SK-N-SH (cell line): ENCODE data around the gene LARGE1. TPM values are rescaled to one million over a fixed set of nuclear protein-coding genes. Genes with fewer than 3 reads are reported as not detected.

Source experiments
- CTCF ChIA-PET: fragments of 300-600, 350-600 bp; formaldehyde crosslinking; extraction: SDS; loops from one replicate; lab custom pipeline; 2021; lab: Yijun Ruan, JAX
- POLR2A ChIA-PET: fragments of 350-600 bp; sonication (Branson Sonifier 250); formaldehyde crosslinking; extraction: SDS; loops from one replicate; lab custom pipeline; 2020; ENCODE audit warnings: antibody characterized with exemption, inconsistent platforms; lab: Yijun Ruan, JAX
- DNase-seq: peaks from one replicate; pipeline ENCODE4 v3.0.0; 2012
- H2AFZ ChIP-seq: fragments of 200-600 bp; sonication (generic); 2 replicates; pipeline ENCODE4 v1.8.1; 2016; ENCODE audit warnings: antibody characterized with exemption, mild to moderate bottlenecking, low read depth
- H3F3A ChIP-seq: fragments of 200-600 bp; sonication (generic); replicated peaks from 2 replicates; pipeline ENCODE3; 2016; ENCODE audit warnings: antibody characterized with exemption, mild to moderate bottlenecking; ENCODE audit not compliant: insufficient read depth
- H3K27ac ChIP-seq, 2 experiments: fragments of 200-500 bp in 1 of 2; fragments of 200-600 bp in 1 of 2; sonication (Bioruptor generic) in 1 of 2; sonication (generic), shearing (Covaris generic) in 1 of 2; 2 replicates each; pipeline versions ENCODE4 v1.5.1 to v1.6.1; 2014 to 2016; ENCODE audit warnings: low read depth in 2 of 2, inconsistent platforms in 1 of 2, low read length in 1 of 2, mild to moderate bottlenecking in 1 of 2, mixed read lengths in 1 of 2
- H3K27me3 ChIP-seq: fragments of 200-600 bp; sonication (generic), shearing (Covaris generic); 2 replicates; pipeline ENCODE4 v1.6.1; 2016; ENCODE audit warnings: mixed run types; ENCODE audit not compliant: insufficient read depth
- H3K36me3 ChIP-seq, 2 experiments: fragments of 200-500 bp in 1 of 2; fragments of 200-600 bp in 1 of 2; sonication (Bioruptor generic) in 1 of 2; sonication (generic) in 1 of 2; replicated peaks in 1 of 2; 2 replicates each; pipeline versions ENCODE3 to v1.5.1; 2014 to 2016; ENCODE audit warnings: low read length in 1 of 2, mild to moderate bottlenecking in 1 of 2; ENCODE audit not compliant: insufficient read depth in 2 of 2, control insufficient read depth in 1 of 2
- H3K4me1 ChIP-seq, 2 experiments: fragments of 200-500 bp in 1 of 2; fragments of 200-600 bp in 1 of 2; sonication (Bioruptor generic) in 1 of 2; sonication (generic), shearing (Covaris generic) in 1 of 2; 2 replicates each; pipeline versions ENCODE4 v1.5.1 to v1.6.1; 2014 to 2016; ENCODE audit warnings: low read depth in 1 of 2, low read length in 1 of 2, mixed run types in 1 of 2; ENCODE audit not compliant: insufficient read depth in 2 of 2, control insufficient read depth in 1 of 2
- H3K4me2 ChIP-seq: fragments of 200-600 bp; sonication (generic), shearing (Covaris generic); 2 replicates; pipeline ENCODE4 v1.6.1; 2017; ENCODE audit warnings: mixed run types
- H3K4me3 ChIP-seq, 2 experiments: fragments of 200-500 bp in 1 of 2; fragments of 200-600 bp in 1 of 2; sonication (Bioruptor generic) in 1 of 2; sonication (generic), shearing (Covaris generic) in 1 of 2; 2 replicates each; pipeline versions ENCODE4 v1.5.1 to v1.8.1; 2014 to 2016; ENCODE audit warnings: low read depth in 2 of 2, inconsistent platforms in 1 of 2, low read length in 1 of 2, mild to moderate bottlenecking in 1 of 2, mixed read lengths in 1 of 2, moderate library complexity in 1 of 2
- H3K79me2 ChIP-seq: fragments of 200-600 bp; sonication (generic); 2 replicates; pipeline ENCODE4 v1.8.1; 2017; ENCODE audit warnings: mild to moderate bottlenecking; ENCODE audit not compliant: insufficient read depth
- H3K9ac ChIP-seq: fragments of 200-600 bp; sonication (generic); 2 replicates; pipeline ENCODE4 v1.6.1; 2017; ENCODE audit warnings: mixed run types
- H3K9me2 ChIP-seq: fragments of 200-600 bp; sonication (generic); 2 replicates; pipeline ENCODE4 v1.6.1; 2017; ENCODE audit warnings: mixed run types
- H3K9me3 ChIP-seq: fragments of 200-600 bp; sonication (generic); 2 replicates; pipeline ENCODE4 v1.6.1; 2017; ENCODE audit warnings: mixed run types, mild to moderate bottlenecking, moderate library complexity
- H4K20me1 ChIP-seq: fragments of 200-600 bp; sonication (generic); 2 replicates; pipeline ENCODE4 v1.6.1; 2017; ENCODE audit warnings: mild to moderate bottlenecking, mixed run types; ENCODE audit not compliant: insufficient read depth
- CTCF ChIP-seq: fragments of 200-600 bp; sonication (generic); IDR thresholded peaks from 2 replicates; pipeline ENCODE4 v1.6.1; 2017; ENCODE audit warnings: antibody characterized with exemption, mild to moderate bottlenecking, moderate library complexity
- EZH2phosphoT487 ChIP-seq: fragments of 200-600 bp; sonication (generic); IDR thresholded peaks from 2 replicates; pipeline ENCODE4 v1.6.1; 2017; ENCODE audit warnings: low read depth, mixed run types, mild to moderate bottlenecking, antibody characterized with exemption, moderate library complexity, borderline replicate concordance
- FOSL2 ChIP-seq: IDR thresholded peaks from 2 replicates; pipeline ENCODE4 v1.4.0; 2012; ENCODE audit warnings: low read depth, mild to moderate bottlenecking, moderate library complexity, borderline replicate concordance
- FOXM1 ChIP-seq: IDR thresholded peaks from 2 replicates; pipeline ENCODE4 v1.4.0; 2012; ENCODE audit warnings: low read depth, mild to moderate bottlenecking
- GATA2 ChIP-seq: sonication (generic); formaldehyde crosslinking; IDR thresholded peaks from 2 replicates; pipeline ENCODE4 v1.5.0; 2020; ENCODE audit warnings: mild to moderate bottlenecking, missing genetic modification reagents
- IRF3 ChIP-seq: fragments of 150-350 bp; IDR thresholded peaks from 2 replicates; pipeline ENCODE4 v1.6.1; 2016; ENCODE audit warnings: mild to moderate bottlenecking, low read depth, low read length
- JUND ChIP-seq: IDR thresholded peaks from 2 replicates; pipeline ENCODE4 v1.4.0; 2012
- MAX ChIP-seq: IDR thresholded peaks from 2 replicates; pipeline ENCODE4 v1.4.0; 2012; ENCODE audit warnings: low read depth
- MEF2A ChIP-seq: IDR thresholded peaks from 2 replicates; pipeline ENCODE4 v1.4.0; 2012; ENCODE audit warnings: low read depth, borderline replicate concordance
- MXI1 ChIP-seq: IDR thresholded peaks from 2 replicates; pipeline ENCODE4 v1.6.1; 2012; ENCODE audit warnings: mild to moderate bottlenecking, low read depth, low read length, improper control_type of control experiment
- PBX3 ChIP-seq: IDR thresholded peaks from 2 replicates; pipeline ENCODE4; 2012
- RAD21 ChIP-seq: IDR thresholded peaks from 2 replicates; pipeline ENCODE4 v1.6.1; 2012; ENCODE audit warnings: mild to moderate bottlenecking, low read length
- REST ChIP-seq: IDR thresholded peaks from 2 replicates; pipeline ENCODE4 v1.6.1; 2012; ENCODE audit warnings: mild to moderate bottlenecking, low read depth, low read length, moderate library complexity
- RXRA ChIP-seq: IDR thresholded peaks from 2 replicates; pipeline ENCODE4 v1.4.0; 2012; ENCODE audit warnings: low read depth, mild to moderate bottlenecking, borderline replicate concordance
- SIN3A ChIP-seq: IDR thresholded peaks from 2 replicates; pipeline ENCODE4 v1.6.1; 2012; ENCODE audit warnings: low read depth, mild to moderate bottlenecking, low read length, moderate library complexity, borderline replicate concordance
- SMC3 ChIP-seq: IDR thresholded peaks from 2 replicates; pipeline ENCODE4 v1.6.1; 2012; ENCODE audit warnings: low read depth, low read length, improper control_type of control experiment
- TCF12 ChIP-seq: IDR thresholded peaks from 2 replicates; pipeline ENCODE4 v1.4.0; 2012
- ZBTB33 ChIP-seq: IDR thresholded peaks from 2 replicates; pipeline ENCODE4 v1.4.0; 2012; ENCODE audit warnings: low read depth, borderline replicate concordance
- WGBS: methylation state at CpG from one replicate; pipeline ENCODE4 v1.1.6; 2017; ENCODE audit warnings: low lambda C conversion rate; 5-methylcytosine and 5-hydroxymethylcytosine counted together
- polyA plus RNA-seq, 3 experiments: library from polyadenylated mRNA; depleted of rRNA; stranded (reverse); fragments of >200 nt; gene quantifications; 2 replicates each; pipeline ENCODE4 v1.2.3, GENCODE V29; 2012

Gene LARGE1
- polyA plus RNA-seq, 1 of the 3 experiments (the other 2 are of a cell fraction) = 1.1 TPM

GRCh38 chr22:33803371-33804282 is 116.6 kb downstream of the LARGE1 start (continued):
- TF ChIP-seq REST = no peak
- no peak for TF ChIP-seq PBX3
- TF ChIP-seq FOXM1 = no peak
- TF ChIP-seq, all 33 proteins: peak for 0

- no peak for TF ChIP-seq SMC3
- TF ChIP-seq TCF12 = no peak
- TF ChIP-seq IRF3 = no peak
- no peak for TF ChIP-seq CTCF
- TF ChIP-seq ZBTB33 = no peak
- TF ChIP-seq RXRA = no peak
- TF ChIP-seq RAD21 = no peak
- no peak for TF ChIP-seq MAX
- no peak for TF ChIP-seq MEF2A
- no peak for TF ChIP-seq EZH2phosphoT487
- no peak for TF ChIP-seq SIN3A
- TF ChIP-seq PBX3 = no peak
- TF ChIP-seq FOSL2 = no peak
- TF ChIP-seq FOXM1 = no peak
- TF ChIP-seq GATA2 (CRISPR knock-in tag) = no peak
- TF ChIP-seq JUND = no peak
- no peak for TF ChIP-seq MXI1
- WGBS = 64% methylated on average over 6 of the region's 6 CpGs
- no peaks in the 10 kb centered on the region for H4K20me1 ChIP-seq
- H3K9ac ChIP-seq = no peak overlapping the region
- ChIA-PET POLR2A (no interaction called here), CTCF (no interaction called here)
- no peak for DNase-seq
- H3K36me3 ChIP-seq = no peaks in the 10 kb centered on the region
- H2AFZ ChIP-seq = no peak overlapping the region
- H3K4me3 ChIP-seq = no peak overlapping the region
- H3K27ac ChIP-seq = no peak overlapping the region
- no peaks in the 10 kb centered on the region for H3K4me1 ChIP-seq
- H3F3A ChIP-seq = no peaks in the 10 kb centered on the region
- H3K27me3 ChIP-seq = no peaks in the 10 kb centered on the region
- no peak overlapping the region for H3K4me2 ChIP-seq
- no peaks in the 10 kb centered on the region for H3K9me2 ChIP-seq
- no peaks in the 10 kb centered on the region; the same call in 1 of the 2 replicates for H3K9me3 ChIP-seq
- no peaks in the 10 kb centered on the region for H3K79me2 ChIP-seq
These were observed 121.9 kb downstream of the LARGE1 start for GRCh38 chr22:33798401-33798800.
